Activated T-helper 17 cell treated with anti-CD3 and anti-CD28 coated beads, Interleukin-2, amount 50 U/mL, for 72 hours (primary cell): ENCODE results near the gene PEX5L. TPM values are rescaled to one million over a fixed set of nuclear protein-coding genes. Genes with fewer than 3 reads are reported as not detected.
"Not testable (repeated sequence)": the region's sequence is repeated elsewhere in the genome, so short reads cannot be mapped to it uniquely, and the experiment has no call there.

ENCODE experiments used
- ATAC-seq: fragments of 150-1000 bp; cut with Tn5 transposase; replicated peaks from 2 replicates; pipeline ENCODE4 v1.10.0; 2021; ENCODE audit warnings: mild to moderate bottlenecking, moderate library complexity
- H3K27ac Mint-ChIP-seq: one replicate; pipeline ENCODE4 v1.8.0; 2022; ENCODE audit warnings: mixed read lengths
- H3K27me3 Mint-ChIP-seq: one replicate; pipeline ENCODE4 v1.8.0; 2022; ENCODE audit warnings: mixed read lengths
- H3K36me3 Mint-ChIP-seq: one replicate; pipeline ENCODE4 v1.8.0; 2022; ENCODE audit warnings: low read depth, mild to moderate bottlenecking, mixed read lengths
- H3K4me1 Mint-ChIP-seq: one replicate; pipeline ENCODE4 v1.8.0; 2022; ENCODE audit warnings: mixed read lengths
- H3K4me3 Mint-ChIP-seq: one replicate; pipeline ENCODE4 v1.8.0; 2022; ENCODE audit warnings: mild to moderate bottlenecking, mixed read lengths
- H3K9me3 Mint-ChIP-seq: one replicate; pipeline ENCODE4 v1.8.0; 2022; ENCODE audit warnings: mixed read lengths
- total RNA-seq, 2 donors: library from RNA; stranded (reverse); gene quantifications; one replicate each; pipeline ENCODE4 v1.2.3, GENCODE V29; 2022

The PEX5L gene
- total RNA-seq, 2 donors from 2014 or later, result 0.08 to 0.41 TPM

DNA sequence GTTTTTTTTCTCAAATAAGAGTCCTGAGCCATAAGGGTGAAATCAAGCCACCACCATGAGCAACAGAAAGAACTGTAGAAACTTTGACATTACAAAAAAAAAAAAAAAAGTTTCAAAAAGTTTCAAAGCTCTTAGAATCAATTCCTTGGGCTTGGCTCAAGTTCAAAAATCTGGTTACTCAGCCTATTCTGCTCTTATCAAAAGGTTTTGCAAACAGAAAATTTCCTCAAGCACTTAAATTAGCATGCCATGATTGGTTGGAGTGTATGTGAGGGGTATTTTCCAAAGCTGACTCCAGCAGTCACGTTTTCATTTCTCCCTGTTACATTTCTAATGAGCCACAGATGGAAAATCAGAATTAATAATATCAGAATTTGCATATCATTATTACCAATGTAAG, 12.1 kb upstream of the PEX5L start:
- H3K27ac Mint-ChIP-seq, result no peak overlapping the region
- no peak for ATAC-seq
- H3K27me3 Mint-ChIP-seq, result peaks cover 4% of the 10 kb centered on the region
- H3K9me3 Mint-ChIP-seq, result no peaks in the 10 kb centered on the region
- H3K4me1 Mint-ChIP-seq, result no peaks in the 10 kb centered on the region
- H3K36me3 Mint-ChIP-seq, result no peaks in the 10 kb centered on the region
- H3K4me3 Mint-ChIP-seq, result no peak overlapping the region

- Mint-ChIP-seq H3K9me3 (no peaks in the 10 kb centered on the region), H3K4me1 (no peaks in the 10 kb centered on the region), H3K4me3 (no peak overlapping the region), H3K27ac (no peak overlapping the region), H3K27me3 (peaks cover 4% of the 10 kb centered on the region), H3K36me3 (no peaks in the 10 kb centered on the region)
- no peak for ATAC-seq
Measured at GRCh38 chr3:180048103-180048502, 11.4 kb upstream of the PEX5L start.

DNA sequence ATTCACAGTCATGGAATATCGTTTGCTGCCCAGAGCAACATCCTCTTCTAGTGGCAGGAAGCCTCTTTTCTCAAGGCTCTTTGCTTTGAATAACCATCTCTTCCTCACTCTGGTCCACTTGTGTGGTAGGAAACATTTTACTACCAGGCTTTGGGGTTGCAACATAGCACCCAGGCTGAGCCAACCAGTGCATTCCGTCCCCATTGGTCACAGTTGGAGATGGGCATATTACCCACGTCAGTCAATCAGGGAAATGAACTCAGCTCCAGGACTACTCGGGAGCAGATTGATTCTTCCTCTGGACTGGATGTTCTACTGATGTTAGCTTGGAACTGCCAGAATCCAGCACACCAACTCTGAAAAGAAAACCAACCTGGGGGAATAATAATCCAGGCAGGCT, 4.2 kb upstream of the PEX5L start:
- peaks cover 8% of the 10 kb centered on the region for H3K4me1 Mint-ChIP-seq
- H3K36me3 Mint-ChIP-seq, result no peaks in the 10 kb centered on the region
- H3K27me3 Mint-ChIP-seq, result peaks cover 30% of the 10 kb centered on the region
- H3K4me3 Mint-ChIP-seq, result no peak overlapping the region
- no peaks in the 10 kb centered on the region for H3K9me3 Mint-ChIP-seq
- no peak overlapping the region for H3K27ac Mint-ChIP-seq
- ATAC-seq, result no peak

DNA sequence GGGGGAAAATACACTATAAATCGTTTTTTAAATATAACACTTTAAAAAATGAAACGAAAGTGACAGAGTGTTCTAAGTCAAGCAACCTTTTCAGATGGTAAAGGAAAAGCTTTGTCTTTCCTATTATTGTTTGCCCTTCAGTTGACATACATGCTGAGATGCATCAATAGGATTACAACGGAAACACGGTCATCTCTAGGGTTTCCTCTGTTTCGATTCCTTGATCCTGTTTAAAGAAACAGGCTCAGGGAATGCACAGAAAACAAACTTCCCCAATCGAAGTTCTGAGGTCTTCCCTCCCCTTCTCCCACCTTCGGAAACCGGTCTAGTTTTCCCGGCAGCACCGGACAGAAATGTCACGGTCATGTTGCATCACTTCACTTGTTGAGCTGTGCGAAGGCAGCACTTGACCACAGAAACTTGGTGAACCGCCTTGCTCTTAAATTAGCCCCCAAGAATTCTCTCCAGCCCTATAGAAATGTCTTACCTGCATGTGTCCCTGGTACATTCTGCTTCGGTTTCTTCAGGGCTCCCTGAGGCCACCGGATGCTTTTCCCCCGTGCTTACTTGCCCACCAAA, 556 bp downstream of the PEX5L start:
- peaks cover 52% of the 10 kb centered on the region for H3K27me3 Mint-ChIP-seq
- no peak overlapping the region for H3K27ac Mint-ChIP-seq
- H3K9me3 Mint-ChIP-seq, result no peaks in the 10 kb centered on the region
- no peak for ATAC-seq
- peak overlapping the region; percentile 55 for H3K4me3 Mint-ChIP-seq
- H3K36me3 Mint-ChIP-seq, result no peaks in the 10 kb centered on the region
- H3K4me1 Mint-ChIP-seq, result peaks cover 13% of the 10 kb centered on the region

GRCh38 chr3:180026997-180027396, 9.7 kb downstream of the PEX5L start:
- Mint-ChIP-seq H3K27me3 (peaks cover 8% of the 10 kb centered on the region), H3K4me1 (no peaks in the 10 kb centered on the region), H3K9me3 (no peaks in the 10 kb centered on the region), H3K27ac (no peak overlapping the region), H3K4me3 (no peak overlapping the region), H3K36me3 (no peaks in the 10 kb centered on the region)
- no peak for ATAC-seq

GRCh38 chr3:180018543-180018942, 18.2 kb downstream of the PEX5L start:
- H3K36me3 Mint-ChIP-seq, result no peaks in the 10 kb centered on the region
- no peaks in the 10 kb centered on the region for H3K9me3 Mint-ChIP-seq
- H3K4me1 Mint-ChIP-seq, result no peaks in the 10 kb centered on the region
- H3K27ac Mint-ChIP-seq, result no peak overlapping the region
- no peaks in the 10 kb centered on the region for H3K27me3 Mint-ChIP-seq
- no peak for ATAC-seq
- H3K4me3 Mint-ChIP-seq, result no peak overlapping the region

DNA sequence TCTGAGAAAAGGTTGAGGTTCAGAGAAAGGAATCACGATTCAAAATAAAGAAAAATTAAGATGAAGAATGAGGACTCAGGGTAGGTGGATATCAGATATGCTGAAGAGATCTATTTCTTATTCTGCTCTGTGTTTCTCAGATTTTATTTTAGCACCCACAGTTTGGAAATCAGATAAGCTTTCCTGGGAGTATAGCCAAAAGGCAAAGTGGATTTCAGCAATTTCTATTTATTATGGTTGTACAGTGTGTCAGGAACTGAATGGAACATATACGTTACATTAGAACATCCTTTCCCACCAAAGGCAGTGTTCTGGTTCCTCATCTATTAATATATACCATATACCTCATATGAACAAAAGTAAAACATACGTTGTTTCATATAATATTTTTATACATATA, 18.9 kb downstream of the PEX5L start:
- no peaks in the 10 kb centered on the region for H3K4me1 Mint-ChIP-seq
- H3K9me3 Mint-ChIP-seq, result no peaks in the 10 kb centered on the region
- no peak overlapping the region for H3K27ac Mint-ChIP-seq
- ATAC-seq, result no peak
- no peak overlapping the region for H3K4me3 Mint-ChIP-seq
- no peaks in the 10 kb centered on the region for H3K27me3 Mint-ChIP-seq
- no peaks in the 10 kb centered on the region for H3K36me3 Mint-ChIP-seq

DNA sequence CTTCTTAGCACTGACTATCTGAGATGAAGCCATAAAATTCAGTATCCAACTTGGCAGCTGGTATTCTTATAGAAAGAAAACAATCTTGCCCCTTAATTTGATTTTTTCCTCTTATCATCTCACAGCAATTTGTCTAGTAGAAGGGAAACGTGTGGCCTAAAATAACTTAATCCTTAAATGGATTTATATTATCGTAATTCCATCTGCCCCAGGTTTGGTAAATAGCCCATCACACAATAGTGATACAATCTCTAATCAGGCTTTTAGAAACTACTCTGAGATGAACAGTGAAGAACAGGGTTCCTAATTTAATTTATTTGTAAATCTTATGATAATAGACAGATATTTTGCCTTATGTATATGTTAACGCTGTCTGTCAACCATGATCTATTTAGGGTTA, 24.8 kb downstream of the PEX5L start:
- no peaks in the 10 kb centered on the region for H3K4me1 Mint-ChIP-seq
- no peak overlapping the region for H3K4me3 Mint-ChIP-seq
- H3K36me3 Mint-ChIP-seq, result no peaks in the 10 kb centered on the region
- H3K27ac Mint-ChIP-seq, result no peak overlapping the region
- H3K27me3 Mint-ChIP-seq, result no peaks in the 10 kb centered on the region
- H3K9me3 Mint-ChIP-seq, result peaks cover 6% of the 10 kb centered on the region
- ATAC-seq, result no peak

DNA sequence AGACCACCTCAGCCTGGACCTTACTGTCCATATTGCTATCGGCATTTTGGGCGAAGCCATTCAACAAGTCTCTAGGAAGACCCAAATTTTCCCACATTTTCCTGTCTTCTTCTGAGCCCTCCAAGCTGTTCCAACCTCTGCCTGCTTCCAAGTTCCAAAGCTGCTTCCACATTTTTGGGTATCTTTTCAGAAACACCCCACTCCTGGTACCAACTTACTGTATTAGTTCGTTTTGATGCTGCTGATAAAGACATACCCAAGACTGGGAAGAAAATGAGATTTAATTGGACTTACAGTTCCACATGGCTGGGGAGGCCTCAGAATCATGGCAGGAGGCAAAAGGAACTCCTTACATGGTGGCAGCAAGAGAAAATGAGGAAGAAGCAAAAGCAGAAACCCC, 28.4 kb downstream of the PEX5L start:
- H3K4me1 Mint-ChIP-seq, H3K27me3 Mint-ChIP-seq, H3K27ac Mint-ChIP-seq, H3K9me3 Mint-ChIP-seq, ATAC-seq, H3K36me3 Mint-ChIP-seq, H3K4me3 Mint-ChIP-seq: not testable (repeated sequence)

GRCh38 chr3:180004542-180004941, 32.2 kb downstream of the PEX5L start:
- Mint-ChIP-seq H3K9me3 (peaks cover 9% of the 10 kb centered on the region), H3K4me3 (no peak overlapping the region), H3K27ac (no peak overlapping the region), H3K27me3 (peaks cover 2% of the 10 kb centered on the region), H3K4me1 (no peaks in the 10 kb centered on the region), H3K36me3 (no peaks in the 10 kb centered on the region)
- no peak for ATAC-seq

- no peak for ATAC-seq
- H3K4me1 Mint-ChIP-seq, result no peaks in the 10 kb centered on the region
- peaks cover 6% of the 10 kb centered on the region for H3K9me3 Mint-ChIP-seq
- no peak overlapping the region for H3K4me3 Mint-ChIP-seq
- H3K27me3 Mint-ChIP-seq, result peaks cover 2% of the 10 kb centered on the region
- H3K36me3 Mint-ChIP-seq, result no peaks in the 10 kb centered on the region
- H3K27ac Mint-ChIP-seq, result no peak overlapping the region
Measured at GRCh38 chr3:180002006-180002405, 34.7 kb downstream of the PEX5L start.

- Mint-ChIP-seq H3K9me3 (peaks cover 3% of the 10 kb centered on the region), H3K27ac (no peak overlapping the region), H3K4me3 (no peak overlapping the region), H3K27me3 (peaks cover 2% of the 10 kb centered on the region), H3K4me1 (no peaks in the 10 kb centered on the region), H3K36me3 (no peaks in the 10 kb centered on the region)
- no peak for ATAC-seq
Measured at GRCh38 chr3:180000500-180000899, 36.2 kb downstream of the PEX5L start.

DNA sequence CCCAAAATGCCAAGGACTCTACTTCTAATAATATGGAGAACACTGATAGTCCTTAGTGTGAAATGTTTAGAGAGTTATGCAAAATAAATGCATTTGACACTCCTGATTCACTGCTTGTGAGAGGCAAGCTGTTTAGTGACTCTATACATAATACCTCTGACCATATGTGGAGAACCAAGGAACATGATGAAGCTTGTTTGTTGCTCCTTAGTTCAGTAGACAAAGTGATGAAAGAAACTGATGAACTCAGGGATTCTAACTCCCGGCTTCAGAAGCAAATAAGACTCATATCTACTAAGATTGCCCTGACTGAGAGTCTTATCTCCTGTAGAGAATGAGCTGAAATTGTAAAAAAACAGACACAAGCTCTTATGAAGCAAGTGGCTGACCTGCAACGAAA, 41.3 kb downstream of the PEX5L start:
- ATAC-seq, result no peak
- Mint-ChIP-seq H3K27ac (no peak overlapping the region), H3K4me1 (no peaks in the 10 kb centered on the region), H3K4me3 (no peak overlapping the region), H3K27me3 (no peaks in the 10 kb centered on the region), H3K36me3 (no peaks in the 10 kb centered on the region), H3K9me3 (peaks cover 3% of the 10 kb centered on the region)

DNA sequence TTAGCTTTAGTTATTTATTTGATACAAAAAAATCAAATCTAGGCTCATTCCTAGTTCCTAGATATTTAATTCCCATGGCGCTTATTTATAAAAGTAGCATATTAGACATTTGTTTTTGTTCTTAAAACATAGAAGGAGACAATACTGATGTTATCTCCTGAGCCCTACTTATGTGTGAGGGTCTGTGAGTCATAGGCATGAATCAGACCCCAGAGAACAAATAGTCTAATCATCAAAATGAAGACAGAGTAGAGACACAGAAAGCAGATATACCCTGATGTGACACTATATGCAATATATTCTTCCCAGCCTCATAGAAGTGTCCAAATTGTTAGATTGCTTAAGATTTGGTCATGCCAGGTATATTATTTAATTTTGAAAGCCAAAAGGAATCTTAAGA, 44.9 kb downstream of the PEX5L start:
- Mint-ChIP-seq H3K27ac (no peak overlapping the region), H3K4me1 (no peaks in the 10 kb centered on the region), H3K27me3 (no peaks in the 10 kb centered on the region), H3K4me3 (no peak overlapping the region), H3K9me3 (no peaks in the 10 kb centered on the region), H3K36me3 (no peaks in the 10 kb centered on the region)
- no peak for ATAC-seq

GRCh38 chr3:179991104-179991503, 45.6 kb downstream of the PEX5L start:
- Mint-ChIP-seq H3K36me3 (no peaks in the 10 kb centered on the region), H3K27me3 (no peaks in the 10 kb centered on the region)

GRCh38 chr3:179981646-179982045, 55.1 kb downstream of the PEX5L start:
- H3K4me3 Mint-ChIP-seq, result no peak overlapping the region
- H3K27me3 Mint-ChIP-seq, result peaks cover 11% of the 10 kb centered on the region
- no peak overlapping the region for H3K27ac Mint-ChIP-seq
- no peaks in the 10 kb centered on the region for H3K9me3 Mint-ChIP-seq
- no peaks in the 10 kb centered on the region for H3K36me3 Mint-ChIP-seq
- no peaks in the 10 kb centered on the region for H3K4me1 Mint-ChIP-seq
- no peak for ATAC-seq

More at GRCh38 chr3:179991104-179991503, 45.6 kb downstream of the PEX5L start:
- Mint-ChIP-seq H3K4me3 (no peak overlapping the region), H3K4me1 (no peaks in the 10 kb centered on the region), H3K9me3 (no peaks in the 10 kb centered on the region), H3K27ac (no peak overlapping the region)
- no peak for ATAC-seq
